GM04504 (cell line): ENCODE results near the gene PITPNM3.

Source experiments
- DNase-seq: peaks from one replicate; pipeline ENCODE4 v3.0.0-alpha.2; 2012; ENCODE audit warnings: low read depth

PITPNM3 gene

GRCh38 chr17:6408276-6408675 lies 148.1 kb downstream of the PITPNM3 start:
- no peak for DNase-seq

GRCh38 chr17:6402258-6402657 lies 154.1 kb downstream of the PITPNM3 start:
- no peak for DNase-seq
